Measurements from ENCODE around the gene LIN54. TPM values are rescaled to one million over a fixed set of nuclear protein-coding genes. Genes with fewer than 3 reads are reported as not detected.
A peak's percentile ranks its signal among the peaks of the same experiment; 100 is the strongest.

The LIN54 gene
- total and polyA plus RNA-seq, 4 donors: 2.0 to 17.1 (median 5.2) TPM

- Histone ChIP-seq H3K27ac (ENCODE audit: low read depth in 1 of 2, low read length in 2 of 2) (peak overlapping the region; percentile 64 to 69), H3K4me1 (ENCODE audit: control insufficient read depth in 4 of 4, insufficient read depth in 4 of 4, low read length in 3 of 4) (peaks cover 2 to 33% (median 26%) of the 10 kb centered on the region in 4 donors), H3K27me3 (ENCODE audit: control insufficient read depth in 4 of 4, insufficient read depth in 4 of 4, low read length in 3 of 4) (no peaks in the 10 kb centered on the region), H3K9me3 (ENCODE audit: control insufficient read depth in 4 of 4, low read length in 3 of 4) (no peaks in the 10 kb centered on the region), H3K9ac (ENCODE audit: low read depth in 1 of 2, low read length in 2 of 2) (peak overlapping the region; percentile 25 to 59), H3K36me3 (ENCODE audit: control insufficient read depth in 4 of 4, insufficient read depth in 3 of 4, low read depth in 1 of 4, low read length in 3 of 4) (no peaks in the 10 kb centered on the region), H3K4me3 (ENCODE audit: low read depth in 1 of 3, low read length in 3 of 3) (peak overlapping the region; percentile 69 to 80 (median 70))
- no peak for TF ChIP-seq MAX (IDR thresholded peaks at IDR 0.05)
- peak; percentile 63 for DNase-seq (ENCODE audit: low spot score)
- under 1% methylated on average over 43 of the region's 43 CpGs for WGBS
These were observed 1.6 kb upstream of the LIN54 start for GRCh38 chr4:83012200-83012686.

- DNase-seq (ENCODE audit: low spot score): no peak
- no peaks in the 10 kb centered on the region for H3K36me3 ChIP-seq (ENCODE audit: control insufficient read depth in 4 of 4, insufficient read depth in 3 of 4, low read depth in 1 of 4, low read length in 3 of 4)
- no peak for TF ChIP-seq HNF4A (conservative IDR thresholded peaks at IDR 0.05)
- TF ChIP-seq NR2F2 (IDR thresholded peaks at IDR 0.05): no peak
- no peak for TF ChIP-seq HNF4G (IDR thresholded peaks at IDR 0.05)
- TF ChIP-seq SP1 (IDR thresholded peaks at IDR 0.05): no peak
- no peak for TF ChIP-seq ZBTB33 (IDR thresholded peaks at IDR 0.05)
- TF ChIP-seq RAD21 (IDR thresholded peaks at IDR 0.05): no peak
- no peaks in the 10 kb centered on the region for H3K9me3 ChIP-seq (ENCODE audit: control insufficient read depth in 4 of 4, low read length in 3 of 4)
- no peaks in the 10 kb centered on the region for H3K27me3 ChIP-seq (ENCODE audit: control insufficient read depth in 4 of 4, insufficient read depth in 4 of 4, low read length in 3 of 4)
- H3K27ac ChIP-seq (ENCODE audit: low read depth in 1 of 2, low read length in 2 of 2): peak overlapping the region; percentile 64 to 69
- H3K4me1 ChIP-seq (ENCODE audit: control insufficient read depth in 4 of 4, insufficient read depth in 4 of 4, low read length in 3 of 4): peaks cover 2 to 33% (median 26%) of the 10 kb centered on the region in 4 donors
- WGBS: 7% methylated on average over 5 of the region's 5 CpGs
- peak overlapping the region in 2 of 3 donors; percentile 70 to 80 for H3K4me3 ChIP-seq (ENCODE audit: low read depth in 1 of 3, low read length in 3 of 3)
- peak overlapping the region in 1 of 2 donors; percentile 59 for H3K9ac ChIP-seq (ENCODE audit: low read depth in 1 of 2, low read length in 2 of 2)
These were observed 1.1 kb upstream of the LIN54 start for GRCh38 chr4:83011689-83012199.

GRCh38 chr4:83010111-83010521 lies 507 bp downstream of the LIN54 start:
- H3K9ac ChIP-seq (ENCODE audit: low read depth in 1 of 2, low read length in 2 of 2): peak overlapping the region; percentile 75 to 90
- no peaks in the 10 kb centered on the region for H3K27me3 ChIP-seq (ENCODE audit: control insufficient read depth in 4 of 4, insufficient read depth in 4 of 4, low read length in 3 of 4)
- H3K27ac ChIP-seq (ENCODE audit: low read depth in 1 of 2, low read length in 2 of 2): peak overlapping the region; percentile 77 to 82
- 1% methylated on average over 14 of the region's 14 CpGs for WGBS
- peak overlapping the region; percentile 89 to 96 (median 92) for H3K4me3 ChIP-seq (ENCODE audit: low read depth in 1 of 3, low read length in 3 of 3)
- no peaks in the 10 kb centered on the region for H3K9me3 ChIP-seq (ENCODE audit: control insufficient read depth in 4 of 4, low read length in 3 of 4)
- H3K36me3 ChIP-seq (ENCODE audit: control insufficient read depth in 4 of 4, insufficient read depth in 3 of 4, low read depth in 1 of 4, low read length in 3 of 4): no peaks in the 10 kb centered on the region
- DNase-seq (ENCODE audit: low spot score): no peak
- H3K4me1 ChIP-seq (ENCODE audit: control insufficient read depth in 4 of 4, insufficient read depth in 4 of 4, low read length in 3 of 4): peaks cover 2 to 33% (median 26%) of the 10 kb centered on the region in 4 donors
- TF ChIP-seq HNF4G (IDR thresholded peaks at IDR 0.05) (no peak), EGR1 (IDR thresholded peaks at IDR 0.05; ENCODE audit: low read depth in 2 of 2) (no peak), TAF1 (conservative IDR thresholded peaks at IDR 0.05) (no peak), YY1 (IDR thresholded peaks at IDR 0.05) (no peak), ZBTB33 (IDR thresholded peaks at IDR 0.05) (no peak), ATF3 (IDR thresholded peaks at IDR 0.05) (no peak), FOXA2 (IDR thresholded peaks at IDR 0.05) (no peak), NR2F2 (IDR thresholded peaks at IDR 0.05) (no peak), HNF4A (conservative IDR thresholded peaks at IDR 0.05) (no peak), GABPA (IDR thresholded peaks at IDR 0.05 in 1 of 2, conservative IDR thresholded peaks at IDR 0.05 in 1 of 2) (no peak), MAX (IDR thresholded peaks at IDR 0.05) (no peak), RAD21 (IDR thresholded peaks at IDR 0.05) (no peak), FOXA1 (IDR thresholded peaks at IDR 0.05) (no peak), CTCF (IDR thresholded peaks at IDR 0.05; ENCODE audit: low read depth, low read length, missing input control) (no peak), REST (IDR thresholded peaks at IDR 0.05) (no peak), JUND (IDR thresholded peaks at IDR 0.05) (no peak)
